ENCODE data around the gene LRRK1. TPM values are rescaled to one million over a fixed set of nuclear protein-coding genes. Genes with fewer than 3 reads are reported as not detected.

LRRK1 gene
- total RNA-seq, 2 donors from 2014 or later = 18.6 to 20.3 TPM

DNA sequence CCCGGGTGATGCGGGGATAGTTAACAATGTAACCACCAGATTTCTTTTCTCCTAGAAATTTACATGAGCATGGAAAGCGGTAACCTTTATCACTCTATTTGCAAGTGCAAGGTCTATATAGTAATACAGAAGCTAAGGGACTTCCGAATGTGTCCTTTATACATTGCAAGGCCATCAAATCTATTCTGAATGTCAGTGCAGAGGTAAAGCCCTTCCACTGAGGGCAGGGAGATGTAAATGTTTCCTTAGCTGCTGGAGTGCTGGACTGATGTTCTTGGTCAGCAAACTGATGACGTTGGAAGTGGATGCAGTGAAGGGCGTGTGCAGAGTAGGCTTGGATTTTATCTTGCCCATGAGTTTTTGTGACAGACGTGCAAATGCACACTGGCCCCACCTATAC lies 33.3 kb upstream of the LRRK1 start:
- Histone ChIP-seq H3K9me3 (no peaks in the 10 kb centered on the region), H3K4me1 (replicated peaks) (peaks cover 15% of the 10 kb centered on the region), H3K4me3 (no peak overlapping the region), H3K27me3 (replicated peaks; ENCODE audit: insufficient read depth) (no peaks in the 10 kb centered on the region), H3K36me3 (no peaks in the 10 kb centered on the region), H3K27ac (peak overlapping the region; percentile 87 to 98)
- no peak for DNase-seq (ENCODE audit: low spot score)
- 91% methylated on average over 7 of the region's 7 CpGs for WGBS
- TF ChIP-seq, protein P1, sequence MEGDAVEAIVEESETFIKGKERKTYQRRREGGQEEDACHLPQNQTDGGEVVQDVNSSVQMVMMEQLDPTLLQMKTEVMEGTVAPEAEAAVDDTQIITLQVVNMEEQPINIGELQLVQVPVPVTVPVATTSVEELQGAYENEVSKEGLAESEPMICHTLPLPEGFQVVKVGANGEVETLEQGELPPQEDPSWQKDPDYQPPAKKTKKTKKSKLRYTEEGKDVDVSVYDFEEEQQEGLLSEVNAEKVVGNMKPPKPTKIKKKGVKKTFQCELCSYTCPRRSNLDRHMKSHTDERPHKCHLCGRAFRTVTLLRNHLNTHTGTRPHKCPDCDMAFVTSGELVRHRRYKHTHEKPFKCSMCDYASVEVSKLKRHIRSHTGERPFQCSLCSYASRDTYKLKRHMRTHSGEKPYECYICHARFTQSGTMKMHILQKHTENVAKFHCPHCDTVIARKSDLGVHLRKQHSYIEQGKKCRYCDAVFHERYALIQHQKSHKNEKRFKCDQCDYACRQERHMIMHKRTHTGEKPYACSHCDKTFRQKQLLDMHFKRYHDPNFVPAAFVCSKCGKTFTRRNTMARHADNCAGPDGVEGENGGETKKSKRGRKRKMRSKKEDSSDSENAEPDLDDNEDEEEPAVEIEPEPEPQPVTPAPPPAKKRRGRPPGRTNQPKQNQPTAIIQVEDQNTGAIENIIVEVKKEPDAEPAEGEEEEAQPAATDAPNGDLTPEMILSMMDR (IDR thresholded peaks at IDR 0.05) = no peak
- TF ChIP-seq POLR2AphosphoS5 (IDR thresholded peaks at IDR 0.05) (no peak), POLR2A (IDR thresholded peaks at IDR 0.05) (no peak)
- intact Hi-C loops (cut with DNase I) = no loop called here

DNA sequence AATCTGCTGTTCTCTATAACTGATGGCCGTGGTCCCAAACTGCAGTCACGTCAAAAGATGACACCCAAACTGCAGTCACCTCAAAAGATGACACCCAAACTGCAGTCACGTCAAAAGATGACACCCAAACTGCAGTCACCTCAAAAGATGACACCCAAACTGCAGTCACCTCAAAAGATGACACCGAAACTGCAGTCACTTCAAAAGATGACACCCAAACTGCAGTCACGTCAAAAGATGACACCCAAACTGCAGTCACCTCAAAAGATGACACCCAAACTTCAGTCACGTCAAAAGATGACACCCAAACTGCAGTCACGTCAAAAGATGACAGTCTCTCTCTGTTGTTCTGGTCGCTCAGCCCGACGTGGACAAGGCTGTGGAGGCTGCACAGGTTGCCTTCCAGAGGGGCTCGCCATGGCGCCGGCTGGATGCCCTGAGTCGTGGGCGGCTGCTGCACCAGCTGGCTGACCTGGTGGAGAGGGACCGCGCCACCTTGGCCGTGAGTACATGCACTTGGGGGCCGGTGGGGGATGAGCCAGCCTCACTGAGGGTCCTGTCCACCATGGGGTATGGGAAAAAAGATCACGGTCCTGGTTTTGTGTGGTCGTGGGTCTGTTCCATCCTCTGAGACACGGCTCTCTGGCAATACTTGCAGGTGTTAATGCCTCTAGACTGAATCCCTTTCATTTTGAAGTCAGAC lies 31.8 kb upstream of the LRRK1 start:
- Histone ChIP-seq H3K36me3 (no peaks in the 10 kb centered on the region), H3K9me3 (no peaks in the 10 kb centered on the region), H3K27me3 (replicated peaks; ENCODE audit: insufficient read depth) (no peaks in the 10 kb centered on the region), H3K4me1 (replicated peaks) (peaks cover 16% of the 10 kb centered on the region), H3K27ac (peak overlapping the region; percentile 80 to 98), H3K4me3 (no peak overlapping the region)
- no peak for DNase-seq (ENCODE audit: low spot score)
- 83% methylated on average over 22 of the region's 22 CpGs for WGBS
- intact Hi-C loops (cut with DNase I) = no loop called here
- TF ChIP-seq, protein P1 (IDR thresholded peaks at IDR 0.05) = no peak
- TF ChIP-seq POLR2A (IDR thresholded peaks at IDR 0.05) = no peak

DNA sequence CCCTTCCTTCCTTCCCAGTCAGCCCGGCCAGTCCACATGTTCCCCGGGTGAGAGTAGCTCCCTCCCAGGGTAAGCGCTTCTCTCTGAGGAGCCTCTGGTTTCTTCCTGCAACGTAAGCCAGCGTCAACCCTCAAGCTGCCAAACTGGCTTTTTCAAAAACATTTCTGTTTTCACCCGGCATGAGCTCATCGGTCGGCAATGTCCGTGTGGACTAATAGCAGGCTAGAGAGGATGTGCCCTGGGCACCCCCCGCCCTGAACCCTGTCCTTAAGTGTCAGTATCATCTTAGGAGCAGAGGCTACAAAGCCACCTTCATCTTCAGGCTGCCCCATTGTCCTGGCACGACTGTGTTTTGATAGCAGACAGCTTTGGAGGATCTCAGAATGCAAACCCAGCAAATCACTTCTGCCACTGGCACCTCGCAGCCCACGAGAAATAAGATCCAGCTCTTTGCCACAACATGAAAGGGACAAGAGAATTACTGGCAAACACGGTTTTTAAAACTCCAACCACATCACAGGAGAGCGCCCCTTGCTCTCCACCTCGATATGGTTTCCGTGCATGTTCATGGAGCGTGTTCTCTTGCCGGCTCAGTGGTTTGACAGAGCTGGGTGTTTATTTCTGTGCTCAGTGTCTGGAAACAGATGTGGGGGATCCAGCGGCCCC lies 29.6 kb upstream of the LRRK1 start:
- Histone ChIP-seq H3K27me3 (replicated peaks; ENCODE audit: insufficient read depth) (no peaks in the 10 kb centered on the region), H3K4me3 (no peak overlapping the region), H3K4me1 (replicated peaks) (peaks cover 36% of the 10 kb centered on the region), H3K9me3 (no peaks in the 10 kb centered on the region), H3K27ac (peak overlapping the region; percentile 80 to 98), H3K36me3 (no peaks in the 10 kb centered on the region)
- 23% methylated on average over 20 of the region's 20 CpGs for WGBS
- peak; percentile 80 for DNase-seq (ENCODE audit: low spot score)
- intact Hi-C loops (cut with DNase I) = no loop called here
- TF ChIP-seq, protein P1 (IDR thresholded peaks at IDR 0.05) = no peak
- peak; percentile 87 for TF ChIP-seq POLR2AphosphoS5 (IDR thresholded peaks at IDR 0.05)
- peak; percentile 34 for TF ChIP-seq POLR2A (IDR thresholded peaks at IDR 0.05)

DNA sequence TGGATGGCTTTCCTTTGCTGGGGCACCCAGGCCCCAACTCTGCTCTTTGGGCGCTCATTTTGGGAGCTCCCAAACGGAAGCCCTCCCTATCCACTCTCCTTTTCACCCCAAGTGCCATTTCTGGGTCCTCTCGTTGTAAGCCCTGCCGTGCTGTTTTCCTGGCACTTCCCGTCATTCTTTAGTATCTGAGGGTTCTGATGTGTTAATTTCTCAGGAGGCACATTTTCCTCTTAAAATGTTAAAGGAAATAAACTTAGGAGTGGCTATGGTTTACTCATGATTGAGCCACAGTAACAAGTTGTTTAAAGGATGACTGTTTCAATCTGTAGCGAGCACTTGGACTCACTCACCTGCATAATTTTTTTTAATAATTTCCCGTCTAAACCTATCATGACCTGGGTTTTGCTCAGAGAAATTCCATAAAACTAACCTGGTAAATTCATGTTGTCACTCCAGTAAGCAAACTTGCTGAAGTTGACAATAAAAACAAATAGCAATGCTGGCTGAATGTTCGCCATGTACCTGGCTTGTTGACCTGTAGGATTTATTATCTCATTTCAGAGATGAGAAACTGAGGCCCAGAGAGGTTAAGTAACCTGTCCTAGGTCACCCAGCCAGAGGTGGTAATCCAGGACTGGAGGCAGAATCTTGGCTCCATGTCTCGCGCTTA lies 29.0 kb upstream of the LRRK1 start:
- no peaks in the 10 kb centered on the region for H3K9me3 ChIP-seq
- H3K4me3 ChIP-seq = no peak overlapping the region
- peaks cover 36% of the 10 kb centered on the region for H3K4me1 ChIP-seq (replicated peaks)
- H3K36me3 ChIP-seq = no peaks in the 10 kb centered on the region
- no peaks in the 10 kb centered on the region for H3K27me3 ChIP-seq (replicated peaks; ENCODE audit: insufficient read depth)
- 71% methylated on average over 10 of the region's 10 CpGs for WGBS
- peak overlapping the region; percentile 80 to 98 for H3K27ac ChIP-seq
- peak; percentile 49 for TF ChIP-seq POLR2AphosphoS5 (IDR thresholded peaks at IDR 0.05)
- TF ChIP-seq, protein P1 (IDR thresholded peaks at IDR 0.05) = no peak
- intact Hi-C loops (cut with DNase I) = no loop called here
- no peak for DNase-seq (ENCODE audit: low spot score)

Data from prostate gland (tissue), 2 donors.